Ureter (tissue), 1 donor: Measurements from ENCODE around the gene GALNT9. TPM values are rescaled to one million over a fixed set of nuclear protein-coding genes. Genes with fewer than 3 reads are reported as not detected.
"Not testable (repeated sequence)": the region's sequence is repeated elsewhere in the genome, so short reads cannot be mapped to it uniquely, and the experiment has no call there.

Source experiments
- DNase-seq: peaks from one replicate; pipeline ENCODE4 v3.0.0-alpha.2; 2020; ENCODE audit warnings: low spot score
- total RNA-seq: library from RNA; stranded (reverse); gene quantifications from one replicate; pipeline ENCODE4 v1.2.4, GENCODE V29; 2023
- donor health status: DM: yes; HTN: yes; CAD: no.

GALNT9 gene
- total RNA-seq, 1 donor from 2014 or later: 0.44 TPM

DNA sequence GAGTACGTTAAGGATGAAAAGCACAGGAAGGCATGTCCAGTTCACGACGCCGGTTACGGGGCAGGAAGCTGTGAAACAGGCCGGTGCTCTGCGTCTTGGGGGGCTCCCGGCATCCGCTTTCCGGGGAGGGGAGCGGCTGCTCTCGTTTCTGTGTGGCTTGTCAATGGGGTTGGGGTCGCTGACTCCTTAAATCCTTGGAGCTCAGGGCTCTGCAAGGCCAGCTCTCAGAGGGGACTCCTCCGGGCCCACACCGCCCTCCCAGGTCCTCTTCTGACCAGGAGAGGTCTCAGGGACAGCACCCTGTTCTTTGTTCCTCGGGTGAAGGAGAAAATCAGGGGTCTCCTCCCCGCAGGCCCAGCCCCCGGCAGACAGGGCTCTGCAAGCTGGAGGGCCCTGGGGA lies 78.1 kb downstream of the GALNT9 start:
- no peak for DNase-seq

DNA sequence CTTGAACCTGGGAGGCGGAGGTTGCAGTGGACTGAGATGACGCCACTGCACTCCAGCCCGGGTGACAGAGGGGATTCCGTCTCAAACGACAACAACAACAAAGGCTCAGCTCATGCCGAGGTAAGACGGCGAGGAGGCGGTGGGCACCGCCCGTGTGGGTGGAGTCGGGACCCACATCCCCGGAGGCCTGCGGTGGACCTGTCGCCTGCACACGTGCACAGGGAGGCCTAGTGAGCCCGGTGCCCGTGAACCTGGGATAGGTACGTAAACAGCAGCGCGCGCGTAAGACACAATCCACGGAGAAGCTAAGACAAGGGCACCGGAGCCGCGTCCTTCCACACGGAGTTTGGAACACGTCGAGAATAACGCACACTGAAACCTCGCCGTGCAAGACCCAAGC lies 78.7 kb downstream of the GALNT9 start:
- no peak for DNase-seq

DNA sequence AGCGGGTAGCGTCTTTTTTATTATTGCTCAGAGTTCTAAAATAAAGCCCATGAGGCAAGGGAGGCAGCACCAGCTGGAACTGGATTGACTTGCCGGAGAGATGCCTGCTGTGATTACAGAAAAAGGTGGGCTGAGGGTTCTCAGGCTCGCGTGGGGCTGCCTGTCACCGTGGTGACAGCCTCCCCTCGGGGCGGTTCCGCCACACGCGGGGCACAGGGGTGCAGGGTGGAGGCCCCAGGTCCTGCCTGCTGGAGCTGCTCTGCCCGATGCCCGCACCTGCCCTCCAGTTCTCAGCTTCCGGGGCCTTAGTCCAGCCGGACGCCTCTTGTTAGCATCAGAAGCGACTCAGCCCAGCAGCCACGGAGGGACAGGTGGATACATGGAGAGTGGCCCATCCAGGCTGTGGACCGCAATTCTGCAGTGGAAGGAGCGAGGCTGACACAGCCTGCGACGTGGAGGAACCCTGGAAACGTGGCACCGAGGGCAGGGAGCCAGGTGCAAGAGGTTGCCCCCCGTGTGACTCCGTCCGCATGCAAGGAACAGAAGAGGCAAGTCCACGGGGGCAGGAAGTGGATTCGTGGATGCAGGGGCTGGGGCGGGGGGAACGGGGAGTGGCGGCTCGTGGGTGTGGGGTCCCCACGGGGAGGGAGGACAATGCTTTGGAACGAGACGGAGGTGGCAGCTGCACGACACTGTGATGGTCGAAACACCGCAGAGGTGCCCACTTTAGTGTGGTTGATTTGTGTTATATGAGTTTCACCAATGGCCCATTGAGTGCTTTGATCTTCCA lies 79.5 kb downstream of the GALNT9 start:
- no peak for DNase-seq

DNA sequence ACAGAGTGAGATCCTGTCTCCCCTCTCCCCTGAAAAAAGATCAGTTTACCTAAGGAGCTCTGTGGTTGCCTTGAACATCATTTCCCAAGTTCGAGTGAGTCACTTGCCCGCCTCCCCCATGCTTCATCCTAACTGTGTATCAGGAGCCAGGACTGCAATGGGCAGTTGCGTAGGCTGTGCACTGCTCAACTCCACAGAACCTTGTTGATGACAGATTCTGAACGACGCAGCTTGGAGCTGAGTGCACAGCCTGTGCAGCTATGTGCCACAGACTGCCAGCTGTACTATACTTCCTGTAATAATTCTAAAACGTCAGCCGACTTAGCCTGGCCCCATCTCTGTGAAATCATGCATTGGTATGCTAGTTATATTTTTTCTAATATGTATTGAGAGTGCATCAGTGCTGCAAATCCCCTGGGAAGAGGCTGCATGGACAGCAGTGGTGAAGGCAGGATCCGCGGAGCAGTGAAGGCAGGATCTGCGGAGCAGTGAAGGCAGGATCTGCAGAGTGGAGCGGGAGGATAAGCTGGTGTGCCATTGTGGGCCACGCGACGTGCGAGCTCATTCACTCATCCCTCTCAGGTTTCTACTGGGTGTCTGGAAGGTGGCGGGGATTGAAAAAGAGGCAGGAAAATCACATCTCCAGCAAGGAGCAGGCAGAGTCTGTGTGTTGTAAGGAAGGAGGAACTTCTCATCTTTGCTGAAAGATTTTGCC lies 80.8 kb downstream of the GALNT9 start:
- no peak for DNase-seq

DNA sequence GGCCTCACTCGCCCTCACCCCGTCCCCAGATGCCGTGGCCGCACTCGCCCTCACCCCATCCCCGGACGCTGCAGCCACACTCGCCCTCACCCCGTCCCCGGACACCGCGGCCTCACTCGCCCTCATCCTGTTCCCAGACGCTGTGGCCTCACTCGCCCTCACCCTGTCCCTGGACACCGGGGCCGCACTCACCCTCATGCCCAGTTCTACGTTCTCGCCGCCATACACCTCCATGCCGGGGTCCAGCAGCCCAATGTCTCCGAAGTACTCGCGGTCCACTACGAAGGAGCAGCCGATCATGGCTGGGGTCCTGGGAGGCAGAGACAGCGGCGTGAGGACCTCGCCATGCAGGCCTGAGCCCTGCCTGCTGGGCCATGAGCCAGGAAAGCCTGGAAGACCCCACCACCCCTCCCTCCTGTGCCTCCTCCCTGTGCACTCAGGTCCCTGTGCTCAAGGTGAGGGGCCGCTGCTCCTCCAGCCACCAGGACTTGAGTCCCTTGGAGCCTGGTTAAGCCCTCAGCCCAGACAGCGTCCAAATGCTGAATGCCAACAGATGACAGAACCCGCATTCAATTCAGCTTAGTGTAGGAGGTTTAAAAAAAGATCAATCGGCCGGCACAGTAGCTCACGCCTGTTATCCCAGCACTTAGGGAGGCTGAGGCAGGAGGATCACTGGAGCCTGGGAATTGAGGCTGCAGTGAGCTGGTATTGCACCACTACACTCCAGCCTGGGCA lies 81.5 kb downstream of the GALNT9 start:
- DNase-seq: no peak

DNA sequence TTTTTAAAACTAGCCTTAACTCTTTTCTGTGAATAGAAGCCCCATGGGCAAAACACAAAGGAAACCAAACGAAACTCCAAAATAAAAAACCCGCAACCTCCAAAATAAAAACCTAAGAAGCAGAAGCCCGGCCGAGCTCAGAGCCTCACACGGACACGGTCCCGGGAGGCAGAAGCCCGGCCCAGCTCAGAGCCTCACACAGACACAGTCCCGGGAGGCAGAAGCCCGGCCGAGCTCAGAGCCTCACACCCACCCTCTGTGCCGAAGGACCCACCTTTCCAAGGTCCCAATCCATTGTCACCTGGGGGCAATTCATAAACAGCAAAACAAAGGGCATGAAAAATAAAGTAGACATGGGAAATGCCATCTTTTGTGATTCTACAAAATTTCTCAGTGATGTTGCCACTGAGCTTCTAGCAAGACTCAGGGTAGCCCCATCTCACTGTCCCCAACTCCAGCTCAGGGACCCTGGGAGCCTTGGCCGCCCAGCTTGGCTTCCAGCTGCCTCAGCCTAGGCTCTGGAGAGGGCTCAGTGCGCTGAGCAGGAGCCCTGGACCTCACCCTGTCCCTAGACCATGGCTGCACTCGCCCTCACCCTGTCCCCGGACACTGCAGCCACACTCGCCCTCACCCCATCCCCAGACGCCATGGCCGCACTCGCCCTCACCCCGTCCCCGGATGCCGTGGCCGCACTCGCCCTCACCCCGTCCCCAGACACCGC lies 82.2 kb downstream of the GALNT9 start:
- DNase-seq: no peak

DNA sequence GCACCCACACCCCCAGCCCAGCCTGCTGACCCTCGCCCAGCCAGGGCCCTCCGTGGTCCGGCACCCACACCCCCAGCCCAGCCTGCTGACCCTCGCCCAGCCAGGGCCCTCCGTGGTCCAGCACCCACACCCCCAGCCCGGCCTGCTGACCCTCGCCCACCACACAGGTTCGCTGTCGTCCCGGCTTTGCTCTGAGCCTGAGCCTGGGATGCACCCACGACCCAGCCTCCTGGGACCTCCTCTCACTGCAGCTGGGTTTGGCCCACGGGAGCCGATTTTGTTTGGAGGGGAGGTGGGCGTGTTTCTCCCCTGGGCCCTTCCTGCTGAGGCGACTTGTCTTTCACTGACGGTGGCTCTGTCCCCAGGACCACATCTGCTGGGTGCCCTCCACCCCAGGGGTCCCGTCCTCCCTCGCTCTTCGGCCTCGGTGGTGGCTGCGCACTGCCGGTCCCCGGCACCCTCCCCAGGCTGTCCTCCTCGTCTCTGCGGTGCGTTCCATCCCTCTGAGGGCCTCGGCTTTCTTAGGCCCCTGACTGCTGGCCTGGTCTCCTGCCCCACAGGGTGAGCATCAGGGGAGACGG lies 83.8 kb downstream of the GALNT9 start:
- no peak for DNase-seq

DNA sequence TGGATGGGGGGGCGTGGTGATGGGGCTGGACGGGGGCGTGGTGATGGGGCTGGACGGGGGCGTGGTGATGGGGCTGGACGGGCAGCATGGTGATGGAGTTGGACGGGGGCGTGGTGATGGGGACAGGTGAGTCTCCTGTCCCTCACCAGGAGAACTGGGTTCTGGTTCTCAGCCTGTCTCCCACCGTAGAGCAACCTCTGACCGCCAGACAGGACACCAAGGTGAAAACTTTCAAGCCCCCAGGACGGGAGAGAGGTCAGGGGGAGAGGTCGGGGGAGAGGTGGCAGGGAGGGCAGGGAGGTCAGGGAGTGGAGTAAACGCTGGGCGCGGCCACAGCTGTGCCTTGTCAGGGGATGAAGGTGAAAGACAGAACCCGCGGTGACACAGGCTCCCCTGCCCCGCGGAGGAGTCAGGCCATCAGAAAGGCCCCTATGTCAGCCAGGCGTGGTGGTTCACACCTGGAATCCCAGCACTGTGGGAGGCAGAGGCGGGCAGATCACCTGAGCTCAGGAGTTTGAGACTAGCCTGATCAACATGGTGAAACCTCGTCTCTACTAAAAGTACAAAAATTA lies 84.6 kb downstream of the GALNT9 start:
- DNase-seq: no peak

DNA sequence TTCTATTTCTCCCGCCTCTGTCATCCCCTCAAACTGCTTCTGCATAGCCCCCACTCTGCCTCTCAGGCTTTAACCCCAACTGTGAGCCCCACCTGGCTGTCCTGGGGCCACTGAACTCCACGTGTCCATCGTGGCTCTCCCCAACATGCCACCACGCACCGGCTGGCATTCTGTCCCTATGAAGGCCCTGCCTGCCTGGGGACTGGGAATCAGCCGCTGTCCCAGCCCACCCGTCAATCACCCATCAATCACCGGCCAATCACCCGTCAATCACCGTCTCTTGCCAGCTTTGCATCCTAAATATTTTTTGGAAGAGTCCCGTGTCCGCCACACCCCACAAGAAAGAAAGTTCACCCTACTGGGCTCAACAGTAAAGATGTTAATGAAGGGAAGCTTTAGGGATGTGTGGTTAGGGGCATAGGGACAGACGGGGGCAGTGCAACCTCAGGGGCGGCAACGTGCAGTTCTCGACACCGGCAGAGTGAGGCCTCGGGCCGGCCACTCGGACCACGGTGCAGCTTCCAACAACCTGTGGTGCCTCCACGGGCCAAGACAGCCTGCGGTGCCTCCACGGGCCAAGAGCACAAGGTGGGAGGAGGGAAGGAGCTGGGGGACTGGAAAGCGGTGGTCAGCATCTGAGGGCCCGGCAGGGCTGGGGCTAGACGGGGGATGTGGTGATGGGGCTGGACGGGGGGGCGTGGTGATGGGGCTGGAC lies 85.6 kb downstream of the GALNT9 start:
- no peak for DNase-seq

DNA sequence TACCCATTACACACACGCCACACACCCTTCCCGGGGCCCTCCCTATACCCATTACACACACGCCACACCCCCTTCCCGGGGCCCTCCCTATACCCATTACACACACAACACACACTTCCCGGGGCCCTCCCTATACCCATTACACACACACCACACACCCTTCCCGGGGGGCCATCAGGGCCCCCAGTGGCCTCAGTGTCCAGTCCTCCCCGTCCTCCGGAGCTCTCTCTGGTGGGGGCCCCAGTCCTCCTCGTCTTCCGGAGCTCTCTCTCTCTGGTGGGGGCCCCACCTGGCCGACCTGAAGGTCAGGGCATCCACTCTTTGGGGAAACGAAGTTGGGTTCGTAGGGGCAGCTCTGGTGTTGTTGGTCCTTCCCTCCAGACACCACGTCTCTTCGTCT lies 86.2 kb downstream of the GALNT9 start:
- not testable (repeated sequence) for DNase-seq

DNA sequence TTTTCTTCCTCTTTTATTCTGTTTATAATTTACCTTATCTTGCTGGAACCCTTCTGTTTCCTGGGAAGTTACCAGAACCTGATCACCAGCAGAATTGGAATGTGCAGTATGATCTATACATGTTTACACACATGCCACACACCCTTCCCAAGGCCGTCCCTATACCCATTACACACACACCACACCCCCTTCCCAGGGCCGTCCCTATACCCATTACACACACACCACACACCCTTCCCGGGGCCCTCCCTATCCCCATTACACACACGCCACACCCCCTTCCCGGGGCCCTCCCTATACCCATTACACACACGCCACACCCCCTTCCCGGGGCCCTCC lies 88.8 kb downstream of the GALNT9 start:
- not testable (repeated sequence) for DNase-seq

DNA sequence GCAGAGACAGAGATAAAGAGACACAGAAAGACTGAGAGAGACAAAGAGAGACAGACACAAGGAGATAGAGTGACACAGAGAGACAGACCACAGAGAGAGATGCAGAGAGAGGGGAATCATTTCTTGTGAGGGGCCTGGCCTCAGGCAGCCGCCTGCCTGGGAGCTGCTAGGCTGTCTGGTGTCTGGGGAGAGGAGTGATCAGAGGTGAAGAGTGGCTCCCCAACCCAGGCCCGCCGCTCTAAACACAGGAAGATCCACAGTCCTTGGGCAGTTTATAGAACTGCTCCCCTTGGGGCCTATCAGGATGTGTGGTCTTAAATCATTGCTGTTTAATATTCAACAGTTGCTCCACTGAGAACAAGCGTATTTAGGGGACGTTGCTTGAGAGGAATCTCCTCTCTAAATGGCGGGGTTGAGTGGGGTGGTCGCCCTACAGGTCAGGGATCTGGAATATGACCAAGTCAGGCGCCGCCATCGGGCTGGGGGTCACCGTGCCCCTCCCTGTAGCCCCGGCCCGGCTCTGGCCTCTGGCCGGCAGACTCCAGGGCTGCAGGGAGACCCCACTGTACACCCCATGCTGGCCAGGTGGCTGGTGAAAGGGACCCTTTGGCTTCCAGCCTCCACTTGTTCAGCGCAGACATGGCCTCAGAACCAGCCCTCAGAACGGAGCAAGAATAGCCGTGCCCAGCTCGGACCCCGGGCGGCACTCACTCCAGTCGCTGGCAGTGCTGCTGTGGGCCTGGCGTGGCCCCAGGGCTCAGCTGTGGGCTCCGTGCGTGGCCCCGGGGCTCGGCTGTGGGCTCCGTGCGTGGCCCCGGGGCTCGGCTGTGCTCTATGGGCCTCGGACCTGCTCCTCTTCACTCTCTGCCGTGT lies 89.4 kb downstream of the GALNT9 start:
- DNase-seq: no peak

DNA sequence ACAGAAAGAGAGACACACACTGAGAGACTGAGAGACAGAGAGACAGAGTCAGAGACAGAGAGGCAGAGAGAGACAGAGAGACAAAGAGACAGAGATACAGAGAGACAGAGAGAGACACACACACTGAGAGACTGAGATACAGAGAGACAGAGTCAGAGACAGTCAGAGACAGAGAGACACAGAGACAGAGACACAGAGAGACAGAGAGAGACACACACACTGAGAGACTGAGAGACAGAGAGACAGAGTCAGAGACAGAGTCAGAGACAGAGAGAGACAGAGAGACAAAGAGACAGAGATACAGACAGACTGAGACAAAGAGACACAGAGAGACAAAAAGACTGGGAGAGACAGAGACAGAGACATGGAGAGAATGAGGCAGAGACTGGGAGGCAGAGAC lies 90.0 kb downstream of the GALNT9 start:
- DNase-seq: no peak

DNA sequence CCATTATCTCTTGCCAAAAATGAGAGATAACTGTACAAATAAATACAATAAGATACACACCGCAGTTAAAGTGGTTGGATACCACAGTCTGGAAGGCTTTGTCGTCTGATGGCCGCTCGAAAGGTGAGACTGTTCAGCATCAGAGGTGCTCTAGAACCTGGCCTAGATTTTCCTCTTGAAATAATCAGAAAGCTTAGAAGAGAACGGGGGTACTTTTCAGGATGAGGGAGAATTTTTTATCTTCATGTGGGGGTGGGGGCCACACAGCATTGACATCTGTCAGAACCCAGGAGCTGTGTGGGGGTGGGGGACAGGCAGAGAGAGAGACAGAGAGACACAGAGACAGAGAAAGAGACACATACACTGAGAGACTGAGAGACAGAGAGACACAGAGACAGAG lies 90.5 kb downstream of the GALNT9 start:
- no peak for DNase-seq

DNA sequence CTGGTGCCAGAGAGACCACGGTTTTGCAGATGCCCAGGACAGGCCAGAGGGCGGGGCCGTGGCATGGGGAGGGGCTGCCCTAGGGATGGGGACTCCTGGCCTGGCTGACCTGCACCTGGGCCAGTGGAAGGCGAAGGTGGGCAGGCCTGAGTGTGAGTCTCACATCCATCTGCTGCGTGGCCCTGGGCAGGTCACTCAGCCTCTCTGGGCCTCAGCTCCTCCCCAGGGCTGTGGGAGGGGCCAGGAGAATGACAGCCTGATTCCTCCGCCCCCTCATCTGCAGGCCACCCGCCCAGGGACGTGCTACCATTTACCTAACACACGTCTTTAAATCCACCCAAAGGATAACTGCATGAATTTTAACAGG lies 90.9 kb downstream of the GALNT9 start:
- no peak for DNase-seq

DNA sequence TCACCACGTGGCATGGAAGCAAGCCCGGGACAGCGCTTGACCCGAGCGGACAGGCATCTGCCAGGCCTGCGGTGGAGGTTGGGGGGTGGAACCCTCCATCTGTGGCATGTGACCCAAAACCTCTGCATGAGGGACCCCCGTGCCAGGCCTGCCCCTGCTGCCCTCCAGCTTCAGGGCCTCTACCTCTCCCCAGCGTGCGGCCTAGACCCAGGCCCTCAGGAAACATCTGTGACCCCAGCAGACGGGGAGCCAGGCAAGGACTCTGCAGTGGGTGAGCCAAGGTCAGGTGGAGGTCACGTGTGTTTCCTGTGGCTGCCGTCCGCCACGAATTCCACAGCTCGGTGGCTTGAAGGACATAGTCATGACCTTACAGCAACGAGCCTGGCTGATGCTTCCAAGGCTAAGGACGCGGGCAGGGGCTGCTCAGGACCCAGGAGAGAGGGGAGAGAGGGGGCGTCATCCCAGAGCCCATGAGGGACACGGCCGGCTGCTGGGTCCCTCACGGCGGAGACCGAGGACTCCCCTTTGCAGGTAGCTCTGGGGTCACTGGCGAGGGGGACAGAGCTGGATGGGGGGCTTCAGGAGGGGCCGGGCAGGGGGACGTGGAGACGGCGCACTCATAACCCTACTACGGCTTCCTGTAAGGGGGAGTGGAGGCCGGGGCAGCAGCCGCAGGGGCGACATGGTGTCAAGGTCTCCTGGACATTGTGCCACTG lies 91.5 kb downstream of the GALNT9 start:
- DNase-seq: no peak

DNA sequence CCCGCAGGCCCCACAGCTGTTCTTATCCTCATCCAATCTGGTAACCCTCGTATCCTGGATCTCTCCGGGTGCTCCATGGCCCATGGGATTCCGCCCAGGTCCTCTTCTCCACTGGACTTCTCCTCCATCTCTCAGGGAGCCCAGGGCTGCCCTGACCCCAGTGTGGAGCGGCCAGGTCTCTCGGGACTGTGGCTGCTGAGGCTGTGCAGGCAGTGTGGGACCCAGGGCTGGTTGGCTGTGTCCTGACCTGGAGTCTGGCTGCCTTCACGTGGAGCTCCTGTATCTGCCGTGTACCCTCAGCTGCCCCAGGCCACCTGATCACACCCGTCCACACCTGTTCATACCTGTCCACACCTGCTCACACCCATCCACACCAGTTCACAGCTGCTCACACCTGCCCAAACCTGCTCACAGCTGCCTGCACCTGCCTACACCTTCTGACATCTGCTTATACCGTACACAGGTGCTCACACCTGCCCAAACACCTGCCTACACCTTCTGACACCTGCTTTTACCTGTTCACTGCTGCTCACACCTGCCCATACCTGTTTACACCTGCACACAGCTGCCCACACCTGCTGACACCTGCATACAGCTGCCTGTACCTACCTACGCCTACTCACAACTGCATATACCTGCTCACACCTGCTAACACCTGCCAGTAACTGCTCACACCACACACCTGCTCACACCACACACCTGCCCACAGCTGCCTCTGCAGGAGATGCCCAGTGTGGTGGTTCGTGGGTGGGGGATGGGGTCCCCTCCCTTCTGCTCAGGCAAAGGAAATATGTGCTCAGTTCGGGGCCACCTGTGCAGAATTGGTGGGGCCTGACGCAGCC lies 92.2 kb downstream of the GALNT9 start:
- DNase-seq: no peak
